ENCODE results near the gene MYRF. TPM values are rescaled to one million over a fixed set of nuclear protein-coding genes. Genes with fewer than 3 reads are reported as not detected.

Gene MYRF
- total RNA-seq, 4 donors from 2014 or later: 0.24 to 2.8 (median 0.83) TPM

DNA sequence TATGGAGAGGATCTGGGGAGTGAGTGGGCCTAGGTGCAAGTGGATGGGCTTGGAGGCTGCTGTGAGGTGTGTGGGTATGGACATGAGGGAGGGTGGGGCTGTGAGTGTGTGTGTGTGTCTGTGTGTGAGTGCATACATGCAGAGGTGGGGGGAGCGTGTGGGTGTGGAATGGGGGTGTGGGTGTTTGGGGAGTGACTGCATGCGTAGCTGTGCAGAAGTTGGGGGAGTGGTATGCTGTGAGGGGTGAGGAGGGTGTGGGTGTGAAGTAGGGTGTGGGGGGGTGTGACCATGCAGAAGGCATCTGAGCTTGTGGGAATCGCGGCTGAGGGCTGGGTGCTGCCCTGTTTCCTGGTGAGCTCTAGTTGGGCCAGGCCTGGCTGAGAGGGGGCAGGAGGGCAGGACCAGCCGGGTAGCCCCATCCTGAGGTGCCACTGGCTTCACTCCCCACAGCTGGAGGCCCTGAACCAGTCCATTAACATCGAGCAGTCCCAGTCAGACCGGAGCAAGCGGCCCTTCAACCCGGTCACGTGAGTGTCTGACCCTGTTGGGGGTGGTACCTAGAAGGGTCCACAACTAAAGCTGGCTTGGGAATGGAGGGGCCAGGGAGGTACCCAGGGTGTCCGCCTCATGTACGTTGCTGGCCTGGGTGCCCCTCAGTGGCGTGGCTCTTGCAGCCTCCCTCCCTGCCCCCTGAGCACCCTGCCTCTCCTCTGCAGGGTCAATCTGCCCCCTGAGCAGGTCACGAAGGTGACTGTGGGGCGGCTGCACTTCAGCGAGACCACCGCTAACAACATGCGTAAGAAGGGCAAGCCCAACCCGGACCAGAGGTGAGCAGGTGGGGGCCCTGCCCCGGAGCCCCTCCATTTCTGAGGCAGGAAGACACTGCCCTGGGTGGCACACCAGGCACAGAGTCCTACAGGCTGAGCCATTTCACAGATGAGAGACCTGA lies 23.4 kb downstream of the MYRF start:
- no peaks in the 10 kb centered on the region for H3K36me3 ChIP-seq
- H3K9me3 ChIP-seq: no peaks in the 10 kb centered on the region
- TF ChIP-seq, protein P1, sequence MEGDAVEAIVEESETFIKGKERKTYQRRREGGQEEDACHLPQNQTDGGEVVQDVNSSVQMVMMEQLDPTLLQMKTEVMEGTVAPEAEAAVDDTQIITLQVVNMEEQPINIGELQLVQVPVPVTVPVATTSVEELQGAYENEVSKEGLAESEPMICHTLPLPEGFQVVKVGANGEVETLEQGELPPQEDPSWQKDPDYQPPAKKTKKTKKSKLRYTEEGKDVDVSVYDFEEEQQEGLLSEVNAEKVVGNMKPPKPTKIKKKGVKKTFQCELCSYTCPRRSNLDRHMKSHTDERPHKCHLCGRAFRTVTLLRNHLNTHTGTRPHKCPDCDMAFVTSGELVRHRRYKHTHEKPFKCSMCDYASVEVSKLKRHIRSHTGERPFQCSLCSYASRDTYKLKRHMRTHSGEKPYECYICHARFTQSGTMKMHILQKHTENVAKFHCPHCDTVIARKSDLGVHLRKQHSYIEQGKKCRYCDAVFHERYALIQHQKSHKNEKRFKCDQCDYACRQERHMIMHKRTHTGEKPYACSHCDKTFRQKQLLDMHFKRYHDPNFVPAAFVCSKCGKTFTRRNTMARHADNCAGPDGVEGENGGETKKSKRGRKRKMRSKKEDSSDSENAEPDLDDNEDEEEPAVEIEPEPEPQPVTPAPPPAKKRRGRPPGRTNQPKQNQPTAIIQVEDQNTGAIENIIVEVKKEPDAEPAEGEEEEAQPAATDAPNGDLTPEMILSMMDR (IDR thresholded peaks at IDR 0.05): no peak
- TF ChIP-seq POLR2AphosphoS5 (IDR thresholded peaks at IDR 0.05): no peak
- TF ChIP-seq POLR2A (IDR thresholded peaks at IDR 0.05): no peak
- TF ChIP-seq EP300 (IDR thresholded peaks at IDR 0.05): no peak
- WGBS: 73% methylated on average over 7 of the region's 20 CpGs
- DNase-seq (ENCODE audit: low spot score in 2 of 2): no peak
- H3K27ac ChIP-seq: no peak overlapping the region
- H3K4me1 ChIP-seq: peaks cover 12% of the 10 kb centered on the region
- no peak overlapping the region for H3K4me3 ChIP-seq
- no peaks in the 10 kb centered on the region for H3K27me3 ChIP-seq

DNA sequence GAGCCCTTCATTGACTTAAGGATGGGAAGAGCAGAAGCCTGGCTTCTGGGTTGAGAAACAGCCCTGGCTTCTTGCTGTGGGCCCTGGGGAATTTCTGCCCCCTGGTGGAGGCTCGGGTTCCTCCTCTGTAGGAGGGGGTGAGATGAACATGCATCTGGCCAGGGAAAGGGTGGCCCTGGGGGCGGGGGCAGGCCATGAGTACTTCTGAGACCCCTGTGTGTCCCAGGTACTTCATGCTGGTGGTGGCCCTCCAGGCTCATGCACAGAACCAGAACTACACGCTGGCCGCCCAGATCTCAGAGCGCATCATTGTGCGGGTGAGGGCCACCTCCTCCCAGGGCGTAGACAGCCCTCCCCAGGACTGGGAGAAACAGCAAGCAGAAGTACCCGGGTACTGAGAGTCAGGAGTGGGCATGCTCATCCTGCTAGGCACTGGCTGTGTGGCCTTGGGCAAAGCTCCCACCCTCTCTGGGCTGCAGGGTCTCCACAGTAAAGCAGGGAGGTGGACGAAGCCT lies 24.2 kb downstream of the MYRF start:
- H3K9me3 ChIP-seq: no peaks in the 10 kb centered on the region
- H3K27ac ChIP-seq: no peak overlapping the region
- H3K4me3 ChIP-seq: peak overlapping the region; percentile 41
- no peaks in the 10 kb centered on the region for H3K36me3 ChIP-seq
- no peaks in the 10 kb centered on the region for H3K27me3 ChIP-seq
- WGBS: 53% methylated on average over 4 of the region's 9 CpGs
- no peak for DNase-seq (ENCODE audit: low spot score in 2 of 2)
- H3K4me1 ChIP-seq: peaks cover 12% of the 10 kb centered on the region
- TF ChIP-seq, protein P1 (IDR thresholded peaks at IDR 0.05): peak in 1 of 2 donors; percentile 69
- TF ChIP-seq EP300 (IDR thresholded peaks at IDR 0.05): no peak

DNA sequence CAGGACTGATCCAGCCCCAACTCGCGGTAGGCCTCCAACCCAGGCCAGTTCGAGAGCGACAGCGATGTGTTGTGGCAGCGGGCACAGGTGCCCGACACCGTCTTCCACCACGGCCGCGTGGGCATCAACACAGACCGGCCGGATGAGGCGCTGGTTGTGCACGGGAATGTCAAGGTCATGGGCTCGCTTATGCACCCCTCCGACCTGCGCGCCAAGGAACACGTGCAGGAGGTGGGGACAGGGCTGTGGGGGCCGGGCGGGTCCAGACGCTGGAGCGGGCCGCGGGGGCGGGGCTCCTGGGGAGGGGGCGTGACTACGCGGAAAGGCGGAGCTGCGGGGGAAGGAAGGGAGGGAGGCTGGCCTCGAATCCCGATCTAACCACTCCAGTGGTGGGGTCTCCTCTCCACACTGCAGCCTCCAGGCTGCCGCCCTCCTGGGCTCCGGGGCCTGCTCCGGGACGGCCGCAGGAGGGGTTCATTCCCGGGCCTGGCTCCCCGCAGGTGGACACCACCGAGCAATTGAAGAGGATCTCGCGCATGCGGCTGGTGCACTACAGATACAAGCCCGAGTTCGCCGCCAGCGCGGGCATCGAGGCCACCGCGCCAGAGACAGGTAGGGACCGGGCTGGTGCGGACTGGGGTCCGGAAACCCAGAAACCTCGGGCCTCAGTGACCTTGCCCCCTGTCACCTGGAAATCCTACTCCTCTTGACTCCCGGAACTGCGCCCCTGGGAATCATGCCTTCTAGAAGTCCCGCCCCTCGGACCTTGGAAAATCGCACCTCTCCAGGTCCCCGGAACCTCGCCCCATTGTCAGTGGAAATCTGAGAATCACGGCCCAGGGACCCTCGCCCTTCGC lies 25.0 kb downstream of the MYRF start:
- Histone ChIP-seq H3K4me1 (peaks cover 12% of the 10 kb centered on the region), H3K27me3 (no peaks in the 10 kb centered on the region), H3K36me3 (no peaks in the 10 kb centered on the region), H3K27ac (no peak overlapping the region), H3K4me3 (peak overlapping the region; percentile 41), H3K9me3 (no peaks in the 10 kb centered on the region)
- TF ChIP-seq EP300 (IDR thresholded peaks at IDR 0.05): no peak
- TF ChIP-seq, protein P1 (IDR thresholded peaks at IDR 0.05): no peak
- no peak for TF ChIP-seq POLR2AphosphoS5 (IDR thresholded peaks at IDR 0.05)
- no peak for TF ChIP-seq POLR2A (IDR thresholded peaks at IDR 0.05)
- DNase-seq (ENCODE audit: low spot score in 2 of 2): no peak
- 62% methylated on average over 17 of the region's 67 CpGs for WGBS

DNA sequence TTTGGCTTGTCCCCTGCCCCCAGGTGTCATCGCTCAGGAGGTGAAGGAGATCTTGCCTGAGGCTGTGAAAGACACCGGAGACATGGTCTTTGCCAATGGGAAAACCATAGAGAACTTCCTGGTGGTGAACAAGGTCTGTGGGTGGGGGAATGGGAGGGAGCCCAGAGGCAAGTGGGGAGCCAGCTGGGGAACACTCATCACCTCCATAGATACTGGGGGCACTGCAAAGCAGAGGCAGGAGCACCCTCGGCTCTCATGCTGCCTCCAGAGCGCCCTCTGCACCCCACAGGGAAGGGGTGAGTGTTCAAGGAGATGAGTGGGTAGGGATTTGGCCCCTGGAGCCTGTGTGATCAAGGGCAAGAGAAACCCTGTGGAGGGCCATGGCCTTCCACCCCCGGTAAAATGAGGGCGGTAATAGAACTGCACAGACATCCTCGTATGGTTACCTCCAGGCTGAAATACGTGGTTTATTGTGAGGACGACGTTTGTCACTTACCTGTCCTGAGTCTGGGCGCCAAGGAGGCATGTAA lies 26.0 kb downstream of the MYRF start:
- DNase-seq (ENCODE audit: low spot score in 2 of 2): no peak
- H3K27ac ChIP-seq: no peak overlapping the region
- no peaks in the 10 kb centered on the region for H3K27me3 ChIP-seq
- H3K4me1 ChIP-seq: peaks cover 12% of the 10 kb centered on the region
- 84% methylated on average over 11 of the region's 11 CpGs for WGBS
- no peak for TF ChIP-seq POLR2A (IDR thresholded peaks at IDR 0.05)
- TF ChIP-seq, protein P1 (IDR thresholded peaks at IDR 0.05): no peak
- no peak for TF ChIP-seq POLR2AphosphoS5 (IDR thresholded peaks at IDR 0.05)
- no peak for TF ChIP-seq EP300 (IDR thresholded peaks at IDR 0.05)
- H3K9me3 ChIP-seq: no peaks in the 10 kb centered on the region
- H3K4me3 ChIP-seq: no peak overlapping the region
- H3K36me3 ChIP-seq: peaks cover 4% of the 10 kb centered on the region
